ENCODE results near the gene SELENOM.

SELENOM gene

DNA sequence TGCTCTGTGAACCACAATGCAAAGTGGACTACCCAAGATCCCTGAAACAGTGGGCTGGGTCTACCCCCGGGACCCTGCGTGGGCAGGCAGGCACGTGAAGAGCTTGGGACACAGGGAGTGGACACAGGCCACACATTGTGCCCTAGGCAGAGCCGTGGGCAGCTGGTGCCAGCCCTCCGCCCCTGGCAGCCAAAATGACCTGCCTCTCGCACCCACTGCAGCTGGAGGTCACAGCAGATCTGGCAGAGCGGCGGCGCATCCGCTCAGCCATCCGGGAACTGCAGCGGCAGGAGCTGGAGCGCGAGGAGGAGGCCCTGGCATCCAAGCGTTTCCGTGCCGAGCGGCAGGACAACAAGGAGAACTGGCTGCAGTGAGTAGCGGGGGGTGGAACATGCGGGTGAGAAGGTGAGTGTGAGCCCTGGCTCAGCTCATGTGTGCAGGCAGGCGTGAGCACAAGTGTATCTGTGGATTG lies 19.6 kb downstream of the SELENOM start:
- Histone ChIP-seq H3K9me3 (replicated peaks; ENCODE audit: low read length) (no peaks in the 10 kb centered on the region), H3K4me1 (ENCODE audit: control insufficient read depth, insufficient read depth, low read length) (peaks cover 39% of the 10 kb centered on the region), H3K36me3 (ENCODE audit: insufficient read depth, low read length) (peaks cover 85% of the 10 kb centered on the region)

DNA sequence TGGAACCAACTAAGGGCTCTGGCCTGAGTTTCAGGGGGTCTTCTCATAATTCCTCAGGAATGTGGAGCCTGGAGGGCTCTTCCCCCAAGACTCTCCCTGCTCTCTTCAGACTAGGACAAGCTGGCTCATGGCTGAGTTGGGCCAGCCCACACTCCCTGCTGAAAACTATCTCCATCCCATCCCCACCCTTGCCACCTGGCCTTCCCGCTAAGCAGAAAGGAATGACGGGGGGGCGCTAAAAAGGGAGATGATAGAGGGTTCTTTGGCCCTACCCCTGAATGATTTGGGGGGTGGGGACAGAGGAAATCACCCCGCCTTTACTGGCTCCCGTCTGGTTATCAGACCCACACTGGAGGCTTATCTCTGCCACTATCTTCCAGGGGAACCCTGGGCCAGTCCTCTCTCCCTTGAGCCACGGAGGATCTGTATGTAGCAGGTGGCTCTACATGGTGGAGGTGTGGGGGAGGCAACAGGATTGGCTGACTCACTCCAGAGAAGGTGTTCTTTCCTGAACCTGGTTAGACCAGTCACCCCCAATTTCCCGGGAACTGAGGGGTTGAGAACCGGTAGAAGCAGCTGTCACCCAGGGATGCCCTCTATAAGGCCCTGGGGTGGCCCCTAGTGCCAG lies 20.6 kb downstream of the SELENOM start:
- Histone ChIP-seq H3K9me3 (replicated peaks; ENCODE audit: low read length) (no peaks in the 10 kb centered on the region), H3K9ac (ENCODE audit: low read depth, low read length) (peak overlapping the region; percentile 12), H3K4me1 (ENCODE audit: control insufficient read depth, insufficient read depth, low read length) (peaks cover 47% of the 10 kb centered on the region), H3K36me3 (ENCODE audit: insufficient read depth, low read length) (peaks cover 75% of the 10 kb centered on the region), H3K4me2 (ENCODE audit: low read length) (no peak overlapping the region), H3K4me3 (ENCODE audit: low read length) (no peak overlapping the region), H3K27me3 (ENCODE audit: control insufficient read depth, insufficient read depth, low read length) (no peaks in the 10 kb centered on the region)

More for the DNA sequence above, 19.6 kb downstream of the SELENOM start:
- Histone ChIP-seq H3K27me3 (ENCODE audit: control insufficient read depth, insufficient read depth, low read length) (no peaks in the 10 kb centered on the region), H3K9ac (ENCODE audit: low read depth, low read length) (no peak overlapping the region), H3K4me3 (ENCODE audit: low read length) (no peak overlapping the region), H3K4me2 (ENCODE audit: low read length) (no peak overlapping the region)

- H3K4me2 ChIP-seq (ENCODE audit: low read length): peak overlapping the region; percentile 99
- peaks cover 67% of the 10 kb centered on the region for H3K36me3 ChIP-seq (ENCODE audit: insufficient read depth, low read length)
- peaks cover 47% of the 10 kb centered on the region for H3K4me1 ChIP-seq (ENCODE audit: control insufficient read depth, insufficient read depth, low read length)
- H3K9ac ChIP-seq (ENCODE audit: low read depth, low read length): peak overlapping the region; percentile 95
- H3K27me3 ChIP-seq (ENCODE audit: control insufficient read depth, insufficient read depth, low read length): no peaks in the 10 kb centered on the region
- peak overlapping the region; percentile 86 for H3K4me3 ChIP-seq (ENCODE audit: low read length)
- H3K9me3 ChIP-seq (replicated peaks; ENCODE audit: low read length): no peaks in the 10 kb centered on the region
Observed at GRCh38 chr22:31085928-31086327, 21.4 kb downstream of the SELENOM start.

- Histone ChIP-seq H3K27me3 (ENCODE audit: control insufficient read depth, insufficient read depth, low read length) (no peaks in the 10 kb centered on the region), H3K36me3 (ENCODE audit: insufficient read depth, low read length) (peaks cover 62% of the 10 kb centered on the region), H3K9me3 (replicated peaks; ENCODE audit: low read length) (no peaks in the 10 kb centered on the region), H3K4me3 (ENCODE audit: low read length) (peak overlapping the region; percentile 86), H3K4me2 (ENCODE audit: low read length) (peak overlapping the region; percentile 99), H3K4me1 (ENCODE audit: control insufficient read depth, insufficient read depth, low read length) (peaks cover 50% of the 10 kb centered on the region), H3K9ac (ENCODE audit: low read depth, low read length) (peak overlapping the region; percentile 95)
Observed at GRCh38 chr22:31085493-31085824, 21.9 kb downstream of the SELENOM start.

DNA sequence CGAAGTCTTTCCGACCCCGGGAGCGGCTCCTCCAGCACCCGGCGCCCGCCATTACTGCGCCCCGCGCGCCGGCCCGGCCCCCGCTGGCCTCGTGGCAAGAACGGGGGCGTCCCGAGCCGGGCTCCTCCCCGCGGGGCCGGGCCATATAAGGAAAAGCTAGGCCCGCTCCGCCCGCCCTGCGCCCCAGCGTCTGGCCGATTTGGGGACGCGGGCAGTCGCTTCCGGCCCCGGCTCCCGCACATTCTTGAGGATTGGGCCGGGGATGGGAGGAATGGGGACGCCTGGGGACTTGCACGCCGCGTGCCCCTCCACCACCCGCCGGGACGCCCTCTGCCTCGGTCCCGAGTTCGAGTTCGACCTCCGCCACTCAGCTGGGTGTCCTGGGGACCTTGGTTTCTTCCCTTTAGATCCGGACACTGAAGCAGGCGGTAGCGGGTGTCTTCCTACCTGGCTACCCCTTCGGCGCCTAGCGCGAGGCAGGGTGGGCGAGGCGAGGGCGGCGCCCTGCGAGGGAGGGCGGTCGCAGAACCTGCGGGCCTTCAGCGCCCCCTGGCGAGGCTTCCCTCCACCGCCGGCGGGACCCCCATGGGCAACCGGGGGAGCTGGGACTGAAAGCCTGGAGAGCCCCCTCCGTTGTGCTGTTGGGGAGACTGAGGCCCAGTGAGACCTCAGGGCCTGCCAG lies 22.4 kb downstream of the SELENOM start:
- H3K9me3 ChIP-seq (replicated peaks; ENCODE audit: low read length): no peaks in the 10 kb centered on the region
- H3K27me3 ChIP-seq (ENCODE audit: control insufficient read depth, insufficient read depth, low read length): no peaks in the 10 kb centered on the region
- H3K36me3 ChIP-seq (ENCODE audit: insufficient read depth, low read length): peaks cover 58% of the 10 kb centered on the region
- peak overlapping the region; percentile 86 for H3K4me3 ChIP-seq (ENCODE audit: low read length)
- H3K4me1 ChIP-seq (ENCODE audit: control insufficient read depth, insufficient read depth, low read length): peaks cover 52% of the 10 kb centered on the region
- H3K9ac ChIP-seq (ENCODE audit: low read depth, low read length): peak overlapping the region; percentile 95
- peak overlapping the region; percentile 99 for H3K4me2 ChIP-seq (ENCODE audit: low read length)

DNA sequence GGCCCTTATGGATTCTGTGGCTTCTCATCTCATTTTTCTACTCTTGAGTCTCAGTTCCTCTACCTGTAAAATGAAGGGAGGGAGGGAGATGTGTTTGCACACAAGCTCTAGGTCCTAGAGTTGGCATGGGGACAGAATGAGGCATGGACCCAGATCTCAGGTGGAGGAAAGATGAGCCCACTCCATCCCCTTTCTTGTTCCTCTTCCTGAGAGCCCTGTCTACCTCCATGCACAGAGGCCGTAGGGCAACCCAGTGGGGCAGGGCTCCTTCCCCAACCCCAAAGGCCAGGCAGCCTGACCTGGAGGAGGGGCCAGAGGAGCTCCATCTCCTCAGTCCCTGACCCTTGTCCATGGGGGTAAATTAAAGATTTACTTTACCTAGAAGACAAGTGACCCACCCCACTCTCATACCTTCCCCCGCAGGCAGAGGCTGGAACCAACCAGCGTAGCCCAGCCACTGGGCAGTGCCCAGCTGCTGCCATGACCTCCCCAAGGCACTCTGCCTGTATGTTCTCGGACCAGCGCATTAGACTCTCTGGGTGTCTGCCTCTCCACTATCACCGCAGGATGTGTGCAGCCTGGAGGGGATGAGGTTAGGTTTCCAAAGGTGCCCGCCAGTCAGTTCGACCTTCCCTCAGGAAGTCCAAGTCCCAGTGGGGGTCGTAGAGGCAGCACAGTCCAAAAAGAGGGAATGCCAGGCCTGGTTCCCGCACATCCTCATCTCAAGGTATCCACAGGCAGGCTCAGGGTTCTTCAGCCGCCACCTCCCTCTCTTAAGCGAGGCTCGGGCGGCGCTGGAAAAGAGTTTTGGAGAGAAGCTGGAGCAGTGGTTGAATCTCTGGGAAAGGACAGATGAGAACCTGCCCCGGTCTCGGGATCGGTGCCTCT lies 23.2 kb downstream of the SELENOM start:
- peak overlapping the region; percentile 95 for H3K9ac ChIP-seq (ENCODE audit: low read depth, low read length)
- H3K4me2 ChIP-seq (ENCODE audit: low read length): peak overlapping the region; percentile 99
- H3K27me3 ChIP-seq (ENCODE audit: control insufficient read depth, insufficient read depth, low read length): no peaks in the 10 kb centered on the region
- peaks cover 52% of the 10 kb centered on the region for H3K4me1 ChIP-seq (ENCODE audit: control insufficient read depth, insufficient read depth, low read length)
- H3K4me3 ChIP-seq (ENCODE audit: low read length): peak overlapping the region; percentile 86
- peaks cover 50% of the 10 kb centered on the region for H3K36me3 ChIP-seq (ENCODE audit: insufficient read depth, low read length)
- no peaks in the 10 kb centered on the region for H3K9me3 ChIP-seq (replicated peaks; ENCODE audit: low read length)

GRCh38 chr22:31083377-31083768 lies 24.0 kb downstream of the SELENOM start:
- H3K27me3 ChIP-seq (ENCODE audit: control insufficient read depth, insufficient read depth, low read length): no peaks in the 10 kb centered on the region
- H3K4me1 ChIP-seq (ENCODE audit: control insufficient read depth, insufficient read depth, low read length): peaks cover 54% of the 10 kb centered on the region
- no peaks in the 10 kb centered on the region for H3K9me3 ChIP-seq (replicated peaks; ENCODE audit: low read length)
- peaks cover 42% of the 10 kb centered on the region for H3K36me3 ChIP-seq (ENCODE audit: insufficient read depth, low read length)
- peak overlapping the region; percentile 99 for H3K4me2 ChIP-seq (ENCODE audit: low read length)
- peak overlapping the region; percentile 86 for H3K4me3 ChIP-seq (ENCODE audit: low read length)
- peak overlapping the region; percentile 95 for H3K9ac ChIP-seq (ENCODE audit: low read depth, low read length)

GRCh38 chr22:31082606-31083376 lies 24.6 kb downstream of the SELENOM start:
- Histone ChIP-seq H3K27me3 (ENCODE audit: control insufficient read depth, insufficient read depth, low read length) (no peaks in the 10 kb centered on the region), H3K9ac (ENCODE audit: low read depth, low read length) (peak overlapping the region; percentile 95), H3K4me1 (ENCODE audit: control insufficient read depth, insufficient read depth, low read length) (peaks cover 57% of the 10 kb centered on the region), H3K36me3 (ENCODE audit: insufficient read depth, low read length) (peaks cover 36% of the 10 kb centered on the region), H3K4me3 (ENCODE audit: low read length) (peak overlapping the region; percentile 86), H3K9me3 (replicated peaks; ENCODE audit: low read length) (no peaks in the 10 kb centered on the region), H3K4me2 (ENCODE audit: low read length) (peak overlapping the region; percentile 99)

GRCh38 chr22:31081963-31082605 lies 25.3 kb downstream of the SELENOM start:
- peak overlapping the region; percentile 86 for H3K4me3 ChIP-seq (ENCODE audit: low read length)
- H3K4me2 ChIP-seq (ENCODE audit: low read length): peak overlapping the region; percentile 99
- no peaks in the 10 kb centered on the region for H3K9me3 ChIP-seq (replicated peaks; ENCODE audit: low read length)
- H3K9ac ChIP-seq (ENCODE audit: low read depth, low read length): peak overlapping the region; percentile 95
- no peaks in the 10 kb centered on the region for H3K27me3 ChIP-seq (ENCODE audit: control insufficient read depth, insufficient read depth, low read length)
- H3K4me1 ChIP-seq (ENCODE audit: control insufficient read depth, insufficient read depth, low read length): peaks cover 57% of the 10 kb centered on the region
- peaks cover 29% of the 10 kb centered on the region for H3K36me3 ChIP-seq (ENCODE audit: insufficient read depth, low read length)

DNA sequence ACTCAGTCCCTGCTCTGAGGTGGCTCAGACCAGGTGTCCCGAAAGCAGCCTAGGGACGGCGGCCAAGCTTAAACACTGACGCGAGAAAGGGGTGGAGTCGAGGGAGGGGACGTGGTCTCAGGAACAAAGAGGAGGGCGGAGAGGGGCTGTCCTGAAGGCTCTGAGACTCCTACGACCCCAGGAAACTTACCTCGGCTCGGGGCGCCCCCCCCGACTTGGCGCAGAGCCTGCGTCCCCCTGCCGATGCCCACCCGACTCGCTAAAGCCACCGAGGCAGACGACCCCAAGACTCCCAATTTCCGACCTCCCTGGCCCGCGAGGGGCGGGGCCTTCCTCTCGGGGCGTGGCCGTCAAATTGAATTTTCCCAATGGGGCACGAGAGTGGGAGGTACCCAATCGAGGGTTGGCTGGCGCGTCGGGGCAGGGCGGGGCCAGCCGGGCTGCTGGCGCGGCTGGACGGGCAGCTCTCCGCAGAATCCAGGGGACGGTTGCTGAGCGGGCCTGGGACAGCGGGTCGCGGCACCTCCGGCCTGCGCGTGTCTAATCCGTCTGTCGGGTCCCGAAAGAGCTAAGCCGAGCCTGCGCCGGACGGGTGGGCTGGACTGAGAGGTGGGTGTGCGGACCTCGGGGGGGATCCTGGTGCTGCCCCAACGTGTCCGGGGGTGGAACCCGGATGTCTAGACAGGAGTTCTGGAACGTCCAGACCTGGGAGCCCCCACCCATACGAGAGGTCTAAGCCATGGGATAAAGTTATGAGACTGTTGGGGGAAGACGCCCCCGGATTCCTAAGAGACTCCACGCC lies 26.3 kb downstream of the SELENOM start, which contains the start of gene SMTN:
Gene SMTN (plus strand): TSS at position 471 of the 802 bp plus-strand sequence. CDS start 1,941 bp downstream, outside the sequence.
- peak within 1 kb of the TSS; percentile 86 for H3K4me3 ChIP-seq (ENCODE audit: low read length)
- peak within 1 kb of the TSS; percentile 95 for H3K9ac ChIP-seq (ENCODE audit: low read depth, low read length)
- H3K27me3 ChIP-seq (ENCODE audit: control insufficient read depth, insufficient read depth, low read length): no peaks in the 10 kb centered on the region
- peaks cover 50% of the 10 kb centered on the region for H3K4me1 ChIP-seq (ENCODE audit: control insufficient read depth, insufficient read depth, low read length)
- H3K36me3 ChIP-seq (ENCODE audit: insufficient read depth, low read length): peaks cover 19% of the 10 kb centered on the region
- no peaks in the 10 kb centered on the region for H3K9me3 ChIP-seq (replicated peaks; ENCODE audit: low read length)
- H3K4me2 ChIP-seq (ENCODE audit: low read length): peak within 1 kb of the TSS; percentile 99
